H1 (cell line): ENCODE results near the gene UBP1. TPM values are rescaled to one million over a fixed set of nuclear protein-coding genes. Genes with fewer than 3 reads are reported as not detected.

Source experiments
- CTCF ChIA-PET: fragments of 300-600 bp; sonication (Branson Sonifier 250); formaldehyde crosslinking; loops from one replicate; lab custom pipeline; 2021; ENCODE audit not compliant: partially characterized antibody; lab: Charles Lee
- POLR2A ChIA-PET: fragments of 300-600 bp; sonication (Branson Sonifier 250); formaldehyde crosslinking; loops from one replicate; lab custom pipeline; 2021; ENCODE audit warnings: inconsistent platforms; ENCODE audit not compliant: partially characterized antibody; lab: Charles Lee
- DNase-seq, 2 experiments: peaks; one replicate each; pipeline versions ENCODE4 v3.0.0 to v3.0.0-alpha.2; 2010 to 2022; ENCODE audit warnings: low spot score in 2 of 2, low read depth in 1 of 2, mixed read lengths in 1 of 2
- FAIRE-seq: peaks from 2 replicates; lab custom pipeline; 2011; peaks lifted over from hg19 to GRCh38; lab: Jason Lieb, UNC
- H2AFZ ChIP-seq: 2 replicates; pipeline ENCODE4 v1.8.1; 2012; ENCODE audit warnings: low read length, inconsistent platforms
- H2AK5ac ChIP-seq: 2 replicates; pipeline ENCODE4 v1.6.1; 2013; ENCODE audit warnings: low read depth, low read length
- H2BK120ac ChIP-seq: replicated peaks from 2 replicates; pipeline ENCODE3; 2013; ENCODE audit warnings: low read depth, low read length, inconsistent platforms
- H2BK12ac ChIP-seq: 2 replicates; pipeline ENCODE4 v1.6.1; 2013; ENCODE audit warnings: low read depth, low read length
- H2BK15ac ChIP-seq: 2 replicates; pipeline ENCODE4 v1.6.1; 2013; ENCODE audit warnings: low read length
- H2BK20ac ChIP-seq: 2 replicates; pipeline ENCODE4 v1.6.1; 2013; ENCODE audit warnings: low read length
- H2BK5ac ChIP-seq: 2 replicates; pipeline ENCODE4 v1.6.1; 2013; ENCODE audit warnings: low read depth, low read length
- H3K14ac ChIP-seq: 2 replicates; pipeline ENCODE4 v1.6.1; 2013; ENCODE audit warnings: inconsistent platforms; ENCODE audit not compliant: insufficient read length
- H3K18ac ChIP-seq: 2 replicates; pipeline ENCODE4 v1.6.1; 2013; ENCODE audit warnings: low read length; ENCODE audit errors: extremely low read depth
- H3K23ac ChIP-seq: 2 replicates; pipeline ENCODE4 v1.6.1; 2013; ENCODE audit warnings: inconsistent platforms; ENCODE audit not compliant: insufficient read length
- H3K23me2 ChIP-seq: 2 replicates; pipeline ENCODE4 v1.6.1; 2013; ENCODE audit warnings: low read depth, low read length
- H3K27ac ChIP-seq: 2 replicates; pipeline ENCODE4 v1.6.1; 2011; ENCODE audit warnings: low read depth, low read length, inconsistent platforms
- H3K27me3 ChIP-seq, 4 experiments: replicated peaks in 1 of 4; 1 replicate in 1 of 4; 2 replicates in 3 of 4; pipeline versions ENCODE4 v1.6.1 to v1.8.1; 2011 to 2013; ENCODE audit warnings: low read length in 3 of 4, mild to moderate bottlenecking in 3 of 4, inconsistent platforms in 2 of 4, mixed read lengths in 2 of 4, moderate library complexity in 1 of 4; ENCODE audit not compliant: control insufficient read depth in 3 of 4, insufficient read depth in 3 of 4; ENCODE audit errors: extremely low read depth in 1 of 4
- H3K36me3 ChIP-seq, 4 experiments: 2 replicates each; pipeline versions ENCODE4 v1.6.1 to v1.8.1; 2011 to 2013; ENCODE audit warnings: mild to moderate bottlenecking in 4 of 4, low read length in 3 of 4, moderate library complexity in 2 of 4, control low read depth in 1 of 4, inconsistent platforms in 1 of 4; ENCODE audit not compliant: insufficient read depth in 4 of 4, control insufficient read depth in 2 of 4
- H3K4ac ChIP-seq: replicated peaks from 2 replicates; pipeline ENCODE3; 2013; ENCODE audit warnings: low read length, low read depth, mixed read lengths, inconsistent platforms; ENCODE audit not compliant: insufficient read length
- H3K4me1 ChIP-seq, 4 experiments: replicated peaks in 1 of 4; 1 replicate in 1 of 4; 2 replicates in 3 of 4; pipeline versions ENCODE4 v1.6.1 to v1.8.1; 2011 to 2013; ENCODE audit warnings: low read length in 3 of 4, inconsistent platforms in 2 of 4, mixed read lengths in 1 of 4; ENCODE audit not compliant: insufficient read depth in 4 of 4, control insufficient read depth in 3 of 4
- H3K4me2 ChIP-seq, 2 experiments: 2 replicates each; pipeline versions ENCODE4 v1.6.1 to v1.8.1; 2011 to 2013; ENCODE audit warnings: low read depth in 2 of 2, low read length in 2 of 2, control low read depth in 1 of 2, inconsistent platforms in 1 of 2, mild to moderate bottlenecking in 1 of 2; ENCODE audit not compliant: insufficient read depth in 1 of 2
- H3K4me3 ChIP-seq, 4 experiments: fragments of 200-600, 300-600 bp in 1 of 4; sonication (generic), shearing (Covaris generic), sonication (Bioruptor Twin) in 1 of 4; 2 replicates each; pipeline versions ENCODE4 v1.5.1 to v1.8.1; 2011 to 2016; ENCODE audit warnings: low read length in 4 of 4, low read depth in 3 of 4, control low read depth in 2 of 4, inconsistent platforms in 2 of 4, mild to moderate bottlenecking in 2 of 4, mixed read lengths in 1 of 4, moderate library complexity in 1 of 4; ENCODE audit not compliant: insufficient read depth in 2 of 4; ENCODE audit errors: extremely low read depth in 1 of 4
- H3K56ac ChIP-seq: replicated peaks from 2 replicates; pipeline ENCODE3; 2013; ENCODE audit warnings: low read depth, mild to moderate bottlenecking, mixed read lengths, low read length, inconsistent platforms; ENCODE audit not compliant: insufficient read length
- H3K79me1 ChIP-seq: 2 replicates; pipeline ENCODE4 v1.6.1; 2013; ENCODE audit warnings: low read depth, low read length, control low read depth
- H3K79me2 ChIP-seq, 2 experiments: 2 replicates each; pipeline versions ENCODE4 v1.6.1 to v1.8.1; 2012 to 2013; ENCODE audit warnings: low read length in 2 of 2, mild to moderate bottlenecking in 2 of 2, inconsistent platforms in 1 of 2; ENCODE audit not compliant: insufficient read depth in 2 of 2, control insufficient read depth in 1 of 2
- H3K9ac ChIP-seq, 4 experiments: replicated peaks in 1 of 4; 1 replicate in 1 of 4; 2 replicates in 3 of 4; pipeline versions ENCODE4 v1.6.1 to v1.8.1; 2011 to 2013; ENCODE audit warnings: low read depth in 3 of 4, low read length in 3 of 4, control low read depth in 2 of 4, mild to moderate bottlenecking in 2 of 4, moderate library complexity in 2 of 4, inconsistent platforms in 1 of 4; ENCODE audit errors: extremely low read depth in 1 of 4
- H3K9me3 ChIP-seq, 2 experiments: 2 replicates each; pipeline versions ENCODE4 v1.6.1 to v1.8.1; 2012 to 2013; ENCODE audit warnings: mild to moderate bottlenecking in 2 of 2, moderate library complexity in 2 of 2, control low read depth in 1 of 2, inconsistent platforms in 1 of 2, low read depth in 1 of 2, low read length in 1 of 2, mixed read lengths in 1 of 2; ENCODE audit not compliant: insufficient read depth in 2 of 2
- H4K20me1 ChIP-seq, 2 experiments: replicated peaks in 1 of 2; 2 replicates each; pipeline versions ENCODE3 to v1.8.1; 2011 to 2013; ENCODE audit warnings: inconsistent platforms in 2 of 2, low read length in 2 of 2, mild to moderate bottlenecking in 1 of 2; ENCODE audit not compliant: insufficient read depth in 2 of 2, control insufficient read depth in 1 of 2
- H4K5ac ChIP-seq: 2 replicates; pipeline ENCODE4 v1.6.1; 2013; ENCODE audit warnings: low read length, low read depth, mixed read lengths, inconsistent platforms; ENCODE audit not compliant: insufficient read length
- H4K8ac ChIP-seq: 2 replicates; pipeline ENCODE4 v1.8.0; 2013; ENCODE audit warnings: mild to moderate bottlenecking, moderate library complexity, low read length, inconsistent platforms; ENCODE audit not compliant: insufficient read depth; ENCODE audit errors: extremely low read depth
- H4K91ac ChIP-seq: replicated peaks from 2 replicates; pipeline ENCODE3; 2013; ENCODE audit warnings: low read length, mixed read lengths, inconsistent platforms; ENCODE audit not compliant: insufficient read length
- CTBP2 ChIP-seq: IDR thresholded peaks from 2 replicates; pipeline ENCODE4 v1.7.0; 2011; ENCODE audit warnings: borderline replicate concordance, mild to moderate bottlenecking, moderate library complexity, mixed read lengths, low read length; ENCODE audit not compliant: insufficient read depth, insufficient read length
- EGR1 ChIP-seq: IDR thresholded peaks from 2 replicates; pipeline ENCODE4 v1.6.1; 2011; ENCODE audit warnings: low read depth, low read length, borderline replicate concordance
- HDAC2 ChIP-seq, 2 experiments: fragments of 300-600 bp in 1 of 2; sonication (generic) in 1 of 2; IDR thresholded peaks; 2 replicates each; pipeline ENCODE4 v1.6.1; 2011 to 2012; ENCODE audit warnings: low read depth in 2 of 2, low read length in 2 of 2, mild to moderate bottlenecking in 2 of 2, moderate library complexity in 2 of 2, borderline replicate concordance in 1 of 2, inconsistent platforms in 1 of 2
- MAX ChIP-seq: IDR thresholded peaks from 2 replicates; pipeline ENCODE4 v1.6.1; 2012; ENCODE audit warnings: inconsistent platforms
- NANOG ChIP-seq: IDR thresholded peaks from 2 replicates; pipeline ENCODE4 v1.6.1; 2011; ENCODE audit warnings: low read length, low read depth, mild to moderate bottlenecking, inconsistent platforms; ENCODE audit not compliant: insufficient read depth, poor library complexity, severe bottlenecking
- RBBP5 ChIP-seq: IDR thresholded peaks from 2 replicates; pipeline ENCODE4 v1.7.1; 2012; ENCODE audit warnings: low read depth, mild to moderate bottlenecking, inconsistent platforms, low read length, moderate library complexity, borderline replicate concordance
- SIX5 ChIP-seq: IDR thresholded peaks from 2 replicates; pipeline ENCODE4 v1.6.1; 2011; ENCODE audit warnings: mild to moderate bottlenecking, low read depth, low read length
- WGBS, 2 experiments: shearing (Covaris generic) in 1 of 2; methylation state at CpG; one replicate each; pipeline versions ENCODE4 v1.1.6 to v1.1.7; 2013 to 2015; ENCODE audit warnings: low lambda C conversion rate in 2 of 2, mixed read lengths in 2 of 2, inconsistent platforms in 1 of 2, low coverage in 1 of 2, missing lambda C conversion rate in 1 of 2; ENCODE audit not compliant: insufficient replicate concordance in 2 of 2, insufficient coverage in 1 of 2, insufficient read length in 1 of 2; ENCODE audit errors: extremely low coverage in 1 of 2, missing lambda C conversion rate in 1 of 2; 5-methylcytosine and 5-hydroxymethylcytosine counted together
- polyA plus RNA-seq, 7 experiments: library from polyadenylated mRNA; depleted of rRNA in 3 of 7; stranded (reverse) in 5 of 7; unstranded in 2 of 7; fragments of >200 nt in 5 of 7; fragments of 200-250 nt in 2 of 7; gene quantifications; 1 replicate in 5 of 7; 2 replicates in 1 of 7; 4 replicates in 1 of 7; pipeline versions ENCODE4 v1.2.1 to v1.2.3, GENCODE V29; 2011 to 2013; ENCODE audit warnings: missing spikeins in 2 of 7, mixed read lengths in 2 of 7
- total RNA-seq: library from RNA; stranded (reverse); fragmentation: NEBNext Ultra II Directional; extraction: Animal tissue kit (Norgen Biotek cat#: 25700); gene quantifications from 2 replicates; pipeline ENCODE4 v1.2.1, GENCODE V29; 2021

UBP1 gene
- total and polyA plus RNA-seq, 2 of the 8 experiments (the other 6 are each of a cell fraction or from before 2014, with no cell fraction given): 47.3 to 71.9 TPM

GRCh38 chr3:33426630-33427317 is 13.4 kb downstream of the UBP1 start:
- H2AK5ac ChIP-seq: peak overlapping the region; percentile 48; the same call in 1 of the 2 replicates
- no peak overlapping the region for H2BK15ac ChIP-seq
- DNase-seq: no peak
- H2BK12ac ChIP-seq: no peak overlapping the region
- H3K14ac ChIP-seq: no peak overlapping the region
- no peak overlapping the region for H2AFZ ChIP-seq
- H4K8ac ChIP-seq: no peak overlapping the region
- H4K20me1 ChIP-seq: peaks cover 7 to 16% of the 10 kb centered on the region in 2 experiments
- 63% methylated on average over 10 of the region's 10 CpGs; no CpG with 5 or more reads in 1 of the 2 experiments for WGBS, 2 experiments
- peaks cover 0 to 12% (median 4%) of the 10 kb centered on the region in 4 experiments; a peak in 2 of 8 replicates for H3K36me3 ChIP-seq
- H3K18ac ChIP-seq: no peak overlapping the region
- no peak for FAIRE-seq
- H3K4me2 ChIP-seq: peak overlapping the region; percentile 38 to 50
- H3K79me2 ChIP-seq: peaks cover 10 to 88% of the 10 kb centered on the region in 2 experiments
- H3K4ac ChIP-seq: no peak overlapping the region
- H2BK20ac ChIP-seq: 0 out of 2 replicates have a peak overlapping the region, but pooled peaks have one; percentile 5
- CTCF ChIA-PET: no interaction called here
- H3K56ac ChIP-seq: peak overlapping the region; percentile 74
- peaks cover 11 to 36% (median 24%) of the 10 kb centered on the region in 4 experiments for H3K4me1 ChIP-seq
- H3K23ac ChIP-seq: no peak overlapping the region
- no peak overlapping the region for H3K9ac ChIP-seq
- POLR2A ChIA-PET: interaction anchor here (1.1 to 7.4 kb wide), 2 partner anchors 13 to 25 kb away, joined by 4 to 82 read pairs; partner anchors contain the start of gene UBP1
- no peak overlapping the region for H3K27ac ChIP-seq
- H3K27me3 ChIP-seq: no peaks in the 10 kb centered on the region
- no peak overlapping the region for H2BK120ac ChIP-seq
- H2BK5ac ChIP-seq: no peak overlapping the region; the same call in 1 of the 2 replicates
- no peak for TF ChIP-seq MAX
- no peak for TF ChIP-seq RBBP5
- no peak for TF ChIP-seq NANOG
- TF ChIP-seq SIX5: no peak
- no peak for TF ChIP-seq CTBP2
- no peak for TF ChIP-seq HDAC2 (IDR thresholded peaks at IDR 0.05; ENCODE audit: borderline replicate concordance in 1 of 2, low read depth in 2 of 2, low read length in 2 of 2)
- no peak for TF ChIP-seq EGR1
- H3K4me3 ChIP-seq: peak overlapping the region in 1 of 4 experiments; percentile 30; a peak in 1 of 8 replicates
- no peak overlapping the region for H4K5ac ChIP-seq
- H3K79me1 ChIP-seq: peaks cover 7% of the 10 kb centered on the region; the same call in 1 of the 2 replicates
- H4K91ac ChIP-seq: peak overlapping the region; percentile 25
- H3K9me3 ChIP-seq: no peaks in the 10 kb centered on the region
- H3K23me2 ChIP-seq: 0 out of 2 replicates have a peak, but pooled peaks cover 2% of the 10 kb centered on the region
